Activated gamma-delta T cell (primary cell): ENCODE results near the gene NTRK1.
A peak's percentile ranks its signal among the peaks of the same experiment; 100 is the strongest.

Experiments
- DNase-seq: peaks from one replicate; lab custom pipeline; 2025; lab: John Stamatoyannopoulos, UW
- total RNA-seq, 2 donors: gene quantifications; one replicate each; lab custom pipeline; 2026; lab: John Stamatoyannopoulos, UW

NTRK1 gene
- total RNA-seq = 1.8 to 2.6 reads per million in 2 donors

- DNase-seq = peak; percentile 36
Observed at GRCh38 chr1:156860628-156861423, at the start of gene NTRK1. TSS of gene NTRK1 (plus strand) at chr1:156860865. CDS start at chr1:156860935, 70 bp downstream.

- DNase-seq = no peak
Observed at GRCh38 chr1:156811168-156811567, 49.5 kb upstream of the NTRK1 start.

GRCh38 chr1:156812293-156812990, 48.2 kb upstream of the NTRK1 start:
- DNase-seq = no peak

- no peak for DNase-seq
Observed at GRCh38 chr1:156813298-156813697, 47.4 kb upstream of the NTRK1 start.

GRCh38 chr1:156813750-156814570, 46.7 kb upstream of the NTRK1 start:
- peak; percentile 78 for DNase-seq

GRCh38 chr1:156814571-156815260, 45.9 kb upstream of the NTRK1 start:
- DNase-seq = peak; percentile 27

GRCh38 chr1:156815307-156815826, 45.3 kb upstream of the NTRK1 start:
- DNase-seq = no peak

- no peak for DNase-seq
Observed at GRCh38 chr1:156815961-156816422, 44.7 kb upstream of the NTRK1 start.

GRCh38 chr1:156816561-156817328, 43.9 kb upstream of the NTRK1 start, which contains the start of gene SH2D2A:
TSS of gene SH2D2A (minus strand) at chr1:156816848. CDS start at chr1:156816708, 140 bp downstream.
- peak; percentile 31 for DNase-seq

GRCh38 chr1:156821801-156822200, 38.9 kb upstream of the NTRK1 start:
- DNase-seq = no peak

GRCh38 chr1:156822680-156823079, 38.0 kb upstream of the NTRK1 start:
- no peak for DNase-seq

GRCh38 chr1:156823210-156823790, 37.4 kb upstream of the NTRK1 start:
- no peak for DNase-seq

GRCh38 chr1:156826630-156827029, 34.0 kb upstream of the NTRK1 start:
- DNase-seq = no peak

GRCh38 chr1:156828400-156829124, 32.1 kb upstream of the NTRK1 start:
- DNase-seq = no peak

- no peak for DNase-seq
Observed at GRCh38 chr1:156832434-156832833, 28.2 kb upstream of the NTRK1 start.

GRCh38 chr1:156833603-156834002, 27.1 kb upstream of the NTRK1 start:
- no peak for DNase-seq

GRCh38 chr1:156834322-156834721, 26.3 kb upstream of the NTRK1 start:
- no peak for DNase-seq

- no peak for DNase-seq
Observed at GRCh38 chr1:156836041-156836654, 24.5 kb upstream of the NTRK1 start.

- no peak for DNase-seq
Observed at GRCh38 chr1:156836892-156837291, 23.8 kb upstream of the NTRK1 start.
